Sigmoid colon (tissue), 4 donors: ENCODE measurements around the gene MBD3L3.

Experiments
- EP300 ChIP-seq, 4 donors: sonication (generic); formaldehyde crosslinking; IDR thresholded peaks; one replicate each; pipeline ENCODE4 v1.6.1; 2017; ENCODE audit warnings: antibody characterized with exemption in 4 of 4
- POLR2A ChIP-seq, 2 donors: fragments of 450-650 bp; IDR thresholded peaks; one replicate each; pipeline ENCODE4 v1.6.1; 2016; ENCODE audit warnings: antibody characterized with exemption in 2 of 2, mild to moderate bottlenecking in 2 of 2, moderate library complexity in 2 of 2
- POLR2AphosphoS5 ChIP-seq, 4 donors: sonication (generic); formaldehyde crosslinking; IDR thresholded peaks; one replicate each; pipeline ENCODE4 v1.6.1; 2017; ENCODE audit warnings: antibody characterized with exemption in 4 of 4
- TF ChIP-seq, protein P1 (sequence below), 4 experiments: fragments of 450-650 bp in 3 of 4; fragments of 200-600 bp in 1 of 4; IDR thresholded peaks; one replicate each; pipeline ENCODE4 v1.5.1; 2016 to 2019; ENCODE audit warnings: antibody characterized with exemption in 4 of 4, mild to moderate bottlenecking in 3 of 4, moderate library complexity in 2 of 4

DNA sequence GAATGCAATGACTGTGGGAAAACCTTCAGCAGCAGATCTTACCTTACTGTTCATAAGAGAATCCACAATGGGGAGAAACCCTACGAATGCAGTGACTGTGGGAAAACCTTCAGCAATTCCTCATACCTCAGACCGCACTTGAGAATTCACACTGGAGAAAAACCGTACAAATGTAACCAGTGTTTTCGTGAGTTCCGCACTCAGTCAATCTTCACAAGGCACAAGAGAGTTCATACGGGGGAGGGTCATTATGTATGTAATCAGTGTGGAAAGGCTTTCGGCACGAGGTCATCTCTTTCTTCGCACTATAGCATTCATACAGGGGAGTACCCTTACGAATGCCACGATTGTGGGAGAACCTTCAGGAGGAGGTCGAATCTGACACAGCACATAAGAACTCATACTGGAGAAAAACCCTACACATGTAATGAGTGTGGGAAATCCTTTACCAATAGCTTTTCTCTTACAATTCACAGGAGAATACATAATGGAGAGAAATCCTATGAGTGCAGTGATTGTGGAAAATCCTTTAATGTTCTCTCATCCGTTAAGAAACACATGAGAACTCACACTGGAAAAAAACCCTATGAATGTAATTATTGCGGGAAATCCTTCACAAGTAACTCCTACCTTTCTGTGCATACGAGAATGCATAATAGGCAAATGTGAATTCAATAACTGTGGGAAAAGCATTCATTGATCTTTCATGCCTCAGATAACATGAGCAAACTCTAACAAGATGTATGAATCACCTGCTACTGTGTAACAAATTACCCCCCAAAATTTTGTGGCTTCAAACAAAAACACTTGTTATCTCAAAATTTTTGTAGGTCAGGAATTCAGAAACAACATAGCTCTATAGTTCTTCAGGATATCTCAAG lies 24.8 kb upstream of the MBD3L3 start:
- TF ChIP-seq, protein P1, sequence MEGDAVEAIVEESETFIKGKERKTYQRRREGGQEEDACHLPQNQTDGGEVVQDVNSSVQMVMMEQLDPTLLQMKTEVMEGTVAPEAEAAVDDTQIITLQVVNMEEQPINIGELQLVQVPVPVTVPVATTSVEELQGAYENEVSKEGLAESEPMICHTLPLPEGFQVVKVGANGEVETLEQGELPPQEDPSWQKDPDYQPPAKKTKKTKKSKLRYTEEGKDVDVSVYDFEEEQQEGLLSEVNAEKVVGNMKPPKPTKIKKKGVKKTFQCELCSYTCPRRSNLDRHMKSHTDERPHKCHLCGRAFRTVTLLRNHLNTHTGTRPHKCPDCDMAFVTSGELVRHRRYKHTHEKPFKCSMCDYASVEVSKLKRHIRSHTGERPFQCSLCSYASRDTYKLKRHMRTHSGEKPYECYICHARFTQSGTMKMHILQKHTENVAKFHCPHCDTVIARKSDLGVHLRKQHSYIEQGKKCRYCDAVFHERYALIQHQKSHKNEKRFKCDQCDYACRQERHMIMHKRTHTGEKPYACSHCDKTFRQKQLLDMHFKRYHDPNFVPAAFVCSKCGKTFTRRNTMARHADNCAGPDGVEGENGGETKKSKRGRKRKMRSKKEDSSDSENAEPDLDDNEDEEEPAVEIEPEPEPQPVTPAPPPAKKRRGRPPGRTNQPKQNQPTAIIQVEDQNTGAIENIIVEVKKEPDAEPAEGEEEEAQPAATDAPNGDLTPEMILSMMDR (IDR thresholded peaks at IDR 0.05) = no peak
- TF ChIP-seq POLR2A (IDR thresholded peaks at IDR 0.05) = no peak
- TF ChIP-seq POLR2AphosphoS5 (IDR thresholded peaks at IDR 0.05) = no peak
- no peak for TF ChIP-seq EP300 (IDR thresholded peaks at IDR 0.05)
